Ovary (tissue), 9 donors: ENCODE data around the gene KCNK4. TPM values are rescaled to one million over a fixed set of nuclear protein-coding genes. Genes with fewer than 3 reads are reported as not detected.

ENCODE experiments used
- DNase-seq, 5 donors: peaks; one replicate each; pipeline ENCODE4 v3.0.0-alpha.2; 2019 to 2020
- H3K27ac ChIP-seq, 2 donors: fragments of 200-600 bp; one replicate each; pipeline versions ENCODE4 v1.5.1 to v1.8.0; 2019 to 2022
- H3K27me3 ChIP-seq: fragments of 200-600 bp; one replicate; pipeline ENCODE4 v1.8.0; 2022
- H3K36me3 ChIP-seq: fragments of 200-600 bp; sonication (generic); one replicate; pipeline ENCODE4 v1.5.1; 2019
- H3K4me1 ChIP-seq: one replicate; pipeline ENCODE4 v1.8.1; 2013; ENCODE audit warnings: mild to moderate bottlenecking, moderate library complexity; ENCODE audit not compliant: insufficient read depth
- H3K4me3 ChIP-seq: fragments of 200-600 bp; sonication (generic); one replicate; pipeline ENCODE4 v1.5.1; 2017
- H3K9me3 ChIP-seq, 2 donors: fragments of 200-600 bp in 1 of 2; sonication (generic) in 1 of 2; one replicate each; pipeline versions ENCODE4 v1.5.1 to v1.8.1; 2013 to 2019; ENCODE audit warnings: mild to moderate bottlenecking in 1 of 2, moderate library complexity in 1 of 2
- CTCF ChIP-seq, 3 donors: fragments of 450-650 bp in 2 of 3; fragments of 200-600 bp in 1 of 3; IDR thresholded peaks; one replicate each; pipeline versions ENCODE4 v1.5.1 to v1.8.0; 2016 to 2022; ENCODE audit warnings: antibody characterized with exemption in 3 of 3, mild to moderate bottlenecking in 1 of 3
- EP300 ChIP-seq: sonication (generic); formaldehyde crosslinking; IDR thresholded peaks from one replicate; pipeline ENCODE4 v1.6.1; 2017; ENCODE audit warnings: antibody characterized with exemption
- POLR2A ChIP-seq: fragments of 450-650 bp; IDR thresholded peaks from one replicate; pipeline ENCODE4 v1.6.1; 2017; ENCODE audit warnings: antibody characterized with exemption, mild to moderate bottlenecking, moderate library complexity
- WGBS, 3 donors: extraction: QIAGEN DNeasy Blood & Tissue Kit in 1 of 3; methylation state at CpG; one replicate each; pipeline versions ENCODE4 v1.1.5 to v1.1.7; 2013 to 2017; 5-methylcytosine and 5-hydroxymethylcytosine counted together
- intact Hi-C, 4 donors: fragments of 100-400 bp; cut with DNase I; formaldehyde crosslinking; loops; one replicate each; pipeline versions ENCODE4 v1.11.0 to v1.15.1; 2022 to 2023
- polyA plus RNA-seq, 2 donors: library from polyadenylated mRNA; stranded (reverse); fragments of 200-250 nt in 1 of 2; fragments of 350-450 nt in 1 of 2; fragmentation: Illumina TruSeq in 1 of 2; extraction: RNeasy Lipid Tissue Mini Kit (QIAGEN cat#74804) in 1 of 2; gene quantifications; one replicate each; pipeline ENCODE4 v1.2.3, GENCODE V29; 2013 to 2014
- total RNA-seq, 7 donors: library from RNA; depleted of rRNA in 2 of 7; stranded (reverse); fragments of >200 nt in 2 of 7; fragmentation: NEBNext Ultra II Directional in 3 of 7; extraction: Animal tissue kit (Norgen Biotek cat#: 25700) in 3 of 7; gene quantifications; one replicate each; pipeline versions ENCODE4 v1.1.0 to v1.2.4, GENCODE V29; 2016 to 2023
- donor health status: DM: no; HTN: no; CAD: no; lungs with moderate emphysema.
- donor health status: DM: no; HTN: no; CAD: no.
- donor health status: Bipolar disorder and iron deficiency.
- donor health status: DM: yes; HTN: yes; CAD: no.
- donor health status: DM: no; HTN: no; CAD: no.
- donor health status: DM: yes; HTN: yes; CAD: no.

KCNK4 gene
- total and polyA plus RNA-seq, 9 donors: not detected

GRCh38 chr11:64295760-64296159, 4.7 kb downstream of the KCNK4 start:
- WGBS, 3 donors: 87 to 97% (median 92%) methylated on average over 4 of the region's 4 CpGs
- Histone ChIP-seq H3K4me3 (no peak overlapping the region), H3K27me3 (peaks cover 8% of the 10 kb centered on the region), H3K27ac (no peak overlapping the region), H3K9me3 (no peaks in the 10 kb centered on the region), H3K4me1 (peaks cover 9% of the 10 kb centered on the region), H3K36me3 (no peaks in the 10 kb centered on the region)
- DNase-seq: no peak
- intact Hi-C loops: loop anchor here in 1 of 4 donors (10.0 kb wide), 1 partner anchor 291 kb away; no protein-coding TSS in a partner anchor
- no peak for TF ChIP-seq POLR2A

- DNase-seq: no peak
- H3K4me3 ChIP-seq: no peak overlapping the region
- no peaks in the 10 kb centered on the region for H3K9me3 ChIP-seq
- H3K27ac ChIP-seq: no peak overlapping the region
- H3K27me3 ChIP-seq: peaks cover 8% of the 10 kb centered on the region
- WGBS, 3 donors: 27 to 33% (median 29%) methylated on average over 1 of the region's 1 CpG
- H3K4me1 ChIP-seq: peaks cover 10% of the 10 kb centered on the region
- intact Hi-C loops: loop anchor here in 1 of 4 donors (10.0 kb wide), 1 partner anchor 291 kb away; no protein-coding TSS in a partner anchor
- H3K36me3 ChIP-seq: no peaks in the 10 kb centered on the region
- TF ChIP-seq POLR2A: no peak
Observed at GRCh38 chr11:64296236-64296635, 5.1 kb downstream of the KCNK4 start.

- DNase-seq: peak in 1 of 5 donors; percentile 14
- H3K4me3 ChIP-seq: no peak overlapping the region
- H3K27me3 ChIP-seq: peaks cover 10% of the 10 kb centered on the region
- H3K27ac ChIP-seq: no peak overlapping the region
- intact Hi-C loops: loop anchor here in 1 of 4 donors (10.0 kb wide), 1 partner anchor 292 kb away; no protein-coding TSS in a partner anchor
- H3K4me1 ChIP-seq: peaks cover 6% of the 10 kb centered on the region
- no peaks in the 10 kb centered on the region for H3K9me3 ChIP-seq
- no peaks in the 10 kb centered on the region for H3K36me3 ChIP-seq
- TF ChIP-seq CTCF (IDR thresholded peaks at IDR 0.05) (no peak), POLR2A (no peak), EP300 (no peak)
- 20 to 21% (median 20%) methylated on average over 33 to 34 of the region's 34 CpGs for WGBS, 3 donors
Observed at GRCh38 chr11:64296830-64297698, 6.0 kb downstream of the KCNK4 start.

GRCh38 chr11:64297699-64298358, 6.7 kb downstream of the KCNK4 start:
- no peak overlapping the region for H3K27ac ChIP-seq
- intact Hi-C loops: loop anchor here in 1 of 4 donors (10.0 kb wide), 1 partner anchor 293 kb away; no protein-coding TSS in a partner anchor
- peak in 1 of 5 donors; percentile 27 for DNase-seq
- 56 to 63% (median 58%) methylated on average over 18 of the region's 18 CpGs for WGBS, 3 donors
- peaks cover 4% of the 10 kb centered on the region for H3K4me1 ChIP-seq
- H3K27me3 ChIP-seq: peaks cover 10% of the 10 kb centered on the region
- no peaks in the 10 kb centered on the region for H3K9me3 ChIP-seq
- H3K36me3 ChIP-seq: no peaks in the 10 kb centered on the region
- H3K4me3 ChIP-seq: no peak overlapping the region
- TF ChIP-seq EP300 (no peak), CTCF (IDR thresholded peaks at IDR 0.05) (no peak), POLR2A (no peak)

- H3K27ac ChIP-seq: no peak overlapping the region
- no peaks in the 10 kb centered on the region for H3K36me3 ChIP-seq
- intact Hi-C loops: loop anchor here in 1 of 4 donors (10.0 kb wide), 1 partner anchor 294 kb away; no protein-coding TSS in a partner anchor
- WGBS, 3 donors: 4 to 6% (median 5%) methylated on average over 32 to 60 of the region's 60 CpGs
- no peaks in the 10 kb centered on the region for H3K9me3 ChIP-seq
- peaks cover 4% of the 10 kb centered on the region for H3K4me1 ChIP-seq
- no peak overlapping the region for H3K4me3 ChIP-seq
- peak; percentile 58 to 78 (median 67) for DNase-seq
- TF ChIP-seq POLR2A (no peak), CTCF (IDR thresholded peaks at IDR 0.05) (no peak), EP300 (no peak)
- H3K27me3 ChIP-seq: peaks cover 10% of the 10 kb centered on the region
Observed at GRCh38 chr11:64298966-64299846, 8.1 kb downstream of the KCNK4 start.
